NCI-H345 (cell line): ENCODE results near the gene CHPF2.
A peak's percentile ranks its signal among the peaks of the same experiment; 100 is the strongest.

Experiments used
- DNase-seq: peaks from one replicate; lab custom pipeline; 2025; lab: John Stamatoyannopoulos, UW

Gene CHPF2

DNA sequence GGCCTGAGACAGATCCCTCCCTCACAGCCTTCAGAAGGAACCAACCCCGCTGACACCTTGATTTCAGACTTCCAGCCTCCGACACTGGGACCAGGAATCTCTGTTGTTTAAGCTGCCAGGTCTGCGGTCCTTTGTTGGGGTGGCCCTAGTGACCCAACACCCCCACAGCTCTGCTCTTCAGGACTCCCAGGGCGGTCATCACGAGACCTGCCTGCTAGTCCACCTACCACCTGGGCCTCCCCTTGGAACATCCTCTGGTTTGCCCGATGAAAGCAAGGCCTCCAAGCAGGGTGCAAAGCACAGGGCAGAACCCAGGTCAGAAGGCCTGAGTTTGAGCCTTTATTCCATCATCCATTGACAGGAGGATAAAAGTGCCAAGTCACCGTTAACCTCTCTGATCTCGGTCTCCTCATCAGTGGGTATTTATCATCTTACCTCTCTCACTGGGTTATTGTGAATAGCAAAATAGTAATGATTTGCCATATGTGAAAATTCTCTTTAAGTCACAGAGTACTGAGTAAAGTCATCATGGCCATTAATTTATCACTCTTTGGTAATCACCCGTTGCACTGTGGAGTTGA is 33.2 kb downstream of the CHPF2 start:
- DNase-seq, result no peak

- no peak for DNase-seq
Observed at GRCh38 chr7:151269511-151269910, 37.2 kb downstream of the CHPF2 start.

- no peak for DNase-seq
Observed at GRCh38 chr7:151271699-151272355, 39.5 kb downstream of the CHPF2 start.

DNA sequence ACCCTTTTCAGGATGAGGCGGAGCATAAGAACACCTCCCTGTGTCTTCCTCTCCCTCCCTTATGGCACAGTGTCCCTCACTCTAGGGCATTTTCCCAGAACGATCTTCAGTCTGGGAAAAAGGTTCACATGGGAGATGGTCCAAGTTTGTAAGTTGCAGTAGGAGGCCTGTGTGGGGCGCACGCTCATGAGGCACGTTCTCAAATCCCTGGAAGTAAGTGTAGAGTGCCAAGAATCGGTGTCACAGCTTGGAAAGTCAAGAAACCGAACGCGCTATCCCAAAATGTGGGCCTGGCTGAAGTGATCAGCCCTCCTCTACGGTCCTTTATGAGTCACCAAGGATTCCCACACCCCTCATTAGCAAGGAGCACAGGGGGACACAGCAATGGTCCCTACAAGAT is 40.1 kb downstream of the CHPF2 start:
- DNase-seq, result no peak

- no peak for DNase-seq
Observed at GRCh38 chr7:151272877-151273276, 40.6 kb downstream of the CHPF2 start.

GRCh38 chr7:151273651-151274390 is 41.5 kb downstream of the CHPF2 start:
- DNase-seq, result no peak

- no peak for DNase-seq
Observed at GRCh38 chr7:151274396-151274795, 42.1 kb downstream of the CHPF2 start.

DNA sequence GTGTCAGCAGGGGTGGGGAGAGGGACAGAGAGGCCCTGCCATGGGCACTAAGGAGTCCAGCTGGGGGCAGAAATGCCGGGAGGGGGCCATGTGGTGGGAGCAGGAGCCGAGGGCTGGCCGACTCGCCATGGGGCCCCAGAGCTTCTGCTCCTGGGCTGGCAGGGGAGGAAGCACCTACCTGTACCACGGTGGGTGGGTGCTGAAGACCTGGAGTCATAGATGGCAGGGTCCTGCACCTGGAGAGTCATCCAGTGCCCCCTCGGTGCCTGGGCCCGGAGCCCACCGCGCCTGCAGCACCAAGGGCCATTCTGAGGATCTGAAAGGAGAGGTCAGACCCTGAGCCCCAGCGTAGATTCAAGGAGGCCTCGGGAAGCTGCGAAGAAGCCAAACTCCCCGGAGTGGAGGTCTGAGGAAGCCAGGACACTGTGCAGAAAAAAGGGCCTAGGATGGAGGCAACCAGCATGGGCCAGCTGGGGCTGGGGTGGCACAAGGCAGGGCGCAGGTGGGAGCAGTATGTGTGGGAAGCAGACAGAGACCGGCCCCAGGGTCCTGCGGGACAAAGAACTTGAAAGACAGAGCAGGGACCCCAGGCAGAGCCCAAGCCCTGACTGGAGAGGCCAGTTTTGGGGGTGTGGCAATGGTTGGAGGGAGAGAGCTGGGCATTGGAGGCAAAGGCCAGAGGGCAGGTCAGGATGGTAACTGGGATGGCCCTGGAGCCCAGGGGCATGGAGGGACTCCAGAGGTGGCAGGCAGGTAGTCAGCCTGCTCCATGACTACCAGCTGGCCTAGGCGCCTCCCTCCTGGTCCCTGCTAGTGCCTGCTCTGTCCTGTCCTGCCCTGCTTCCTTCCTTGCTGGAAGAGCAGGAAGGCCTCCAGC is 42.9 kb downstream of the CHPF2 start:
- DNase-seq, result no peak

GRCh38 chr7:151275813-151276577 is 43.7 kb downstream of the CHPF2 start:
- peak; percentile 39 for DNase-seq

- DNase-seq, result peak; percentile 69
Observed at GRCh38 chr7:151276666-151277590, 44.6 kb downstream of the CHPF2 start.

GRCh38 chr7:151277631-151278030 is 45.3 kb downstream of the CHPF2 start:
- DNase-seq, result no peak

DNA sequence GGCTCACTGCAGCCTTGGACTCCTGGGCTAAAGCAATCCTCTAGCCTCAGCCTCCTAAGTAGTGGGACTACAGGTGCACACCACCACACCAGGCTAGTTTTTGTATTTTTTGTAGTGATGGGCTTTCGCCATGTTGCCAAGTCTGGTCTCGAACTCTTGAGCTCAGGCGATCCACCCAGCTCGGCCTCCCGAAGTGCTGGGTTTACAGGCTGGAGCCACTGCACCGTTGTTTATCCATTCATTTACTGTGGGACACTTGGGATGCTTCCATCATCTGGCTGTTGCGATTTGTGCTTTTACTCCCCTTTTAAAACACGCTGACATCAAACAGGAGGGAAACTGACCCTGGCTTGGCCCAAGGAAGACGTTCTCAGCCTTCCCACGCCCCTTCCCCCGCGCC is 46.7 kb downstream of the CHPF2 start:
- DNase-seq, result no peak

DNA sequence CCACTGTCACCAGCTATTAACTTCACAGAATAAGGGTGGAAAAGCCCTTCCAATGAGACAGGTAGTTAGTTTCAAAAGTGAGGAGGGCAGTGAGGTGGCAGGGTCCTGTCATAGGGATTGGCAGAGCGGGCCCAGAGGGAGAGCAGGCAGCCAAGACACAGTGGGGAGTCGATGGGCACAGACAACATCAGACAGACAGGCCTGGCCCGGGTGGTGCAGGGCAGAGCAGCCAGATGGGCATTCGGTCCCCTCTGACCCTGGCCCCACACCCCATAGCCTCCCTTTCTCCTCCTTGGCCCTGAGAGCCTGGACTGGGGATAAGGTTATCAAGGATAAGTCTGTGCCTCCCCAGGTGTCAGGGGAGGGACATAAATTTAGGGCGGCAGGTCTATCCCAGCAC is 47.6 kb downstream of the CHPF2 start:
- no peak for DNase-seq

- DNase-seq, result no peak
Observed at GRCh38 chr7:151280388-151281019, 48.2 kb downstream of the CHPF2 start.

DNA sequence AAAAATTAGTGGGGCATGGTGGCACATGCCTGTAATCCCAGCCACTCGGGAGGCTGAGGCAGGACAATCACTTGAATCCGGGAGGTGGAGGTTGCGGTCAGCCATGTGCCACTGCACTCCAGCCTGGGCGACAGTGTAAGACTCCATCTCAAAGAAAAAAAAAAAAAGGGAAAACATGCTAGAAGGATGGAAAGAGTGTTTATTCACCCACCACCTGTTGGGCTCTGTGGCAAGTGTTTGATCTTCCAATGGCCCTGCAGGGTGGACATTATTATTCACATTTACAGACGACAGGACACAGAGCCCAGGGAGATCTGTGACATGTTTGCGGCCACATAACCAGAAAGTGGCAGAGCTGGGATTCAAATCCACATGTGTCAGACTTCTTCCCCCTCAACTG is 49.4 kb downstream of the CHPF2 start:
- DNase-seq, result no peak

DNA sequence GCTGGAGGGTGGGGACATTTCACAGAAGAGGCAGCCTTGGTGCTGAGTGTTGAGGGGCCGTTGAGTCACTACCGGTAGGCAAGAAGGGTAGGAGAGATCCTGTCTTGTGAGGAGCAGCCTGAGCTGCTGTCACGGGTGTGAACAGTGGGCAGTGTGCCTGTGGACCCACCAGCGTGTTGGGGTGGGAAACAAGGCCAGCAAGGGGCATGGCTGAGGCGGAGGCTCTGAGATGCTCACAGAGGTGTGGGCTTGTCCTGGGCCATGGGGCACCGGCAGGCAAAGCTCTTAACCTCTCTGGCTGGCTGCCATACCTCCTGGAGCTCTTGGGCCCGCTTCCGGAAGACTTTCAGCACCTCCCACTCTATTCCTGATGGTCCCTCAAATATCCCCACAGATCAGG is 49.8 kb downstream of the CHPF2 start:
- no peak for DNase-seq

- no peak for DNase-seq
Observed at GRCh38 chr7:151283302-151283701, 51.0 kb downstream of the CHPF2 start.

- no peak for DNase-seq
Observed at GRCh38 chr7:151286148-151286547, 53.9 kb downstream of the CHPF2 start.
